ENCODE data around the gene PRPF6. TPM values are rescaled to one million over a fixed set of nuclear protein-coding genes. Genes with fewer than 3 reads are reported as not detected.

Gene PRPF6, protein sequence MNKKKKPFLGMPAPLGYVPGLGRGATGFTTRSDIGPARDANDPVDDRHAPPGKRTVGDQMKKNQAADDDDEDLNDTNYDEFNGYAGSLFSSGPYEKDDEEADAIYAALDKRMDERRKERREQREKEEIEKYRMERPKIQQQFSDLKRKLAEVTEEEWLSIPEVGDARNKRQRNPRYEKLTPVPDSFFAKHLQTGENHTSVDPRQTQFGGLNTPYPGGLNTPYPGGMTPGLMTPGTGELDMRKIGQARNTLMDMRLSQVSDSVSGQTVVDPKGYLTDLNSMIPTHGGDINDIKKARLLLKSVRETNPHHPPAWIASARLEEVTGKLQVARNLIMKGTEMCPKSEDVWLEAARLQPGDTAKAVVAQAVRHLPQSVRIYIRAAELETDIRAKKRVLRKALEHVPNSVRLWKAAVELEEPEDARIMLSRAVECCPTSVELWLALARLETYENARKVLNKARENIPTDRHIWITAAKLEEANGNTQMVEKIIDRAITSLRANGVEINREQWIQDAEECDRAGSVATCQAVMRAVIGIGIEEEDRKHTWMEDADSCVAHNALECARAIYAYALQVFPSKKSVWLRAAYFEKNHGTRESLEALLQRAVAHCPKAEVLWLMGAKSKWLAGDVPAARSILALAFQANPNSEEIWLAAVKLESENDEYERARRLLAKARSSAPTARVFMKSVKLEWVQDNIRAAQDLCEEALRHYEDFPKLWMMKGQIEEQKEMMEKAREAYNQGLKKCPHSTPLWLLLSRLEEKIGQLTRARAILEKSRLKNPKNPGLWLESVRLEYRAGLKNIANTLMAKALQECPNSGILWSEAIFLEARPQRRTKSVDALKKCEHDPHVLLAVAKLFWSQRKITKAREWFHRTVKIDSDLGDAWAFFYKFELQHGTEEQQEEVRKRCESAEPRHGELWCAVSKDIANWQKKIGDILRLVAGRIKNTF
- total RNA-seq, result 79.6 and 94.2 TPM in 2 replicates

DNA sequence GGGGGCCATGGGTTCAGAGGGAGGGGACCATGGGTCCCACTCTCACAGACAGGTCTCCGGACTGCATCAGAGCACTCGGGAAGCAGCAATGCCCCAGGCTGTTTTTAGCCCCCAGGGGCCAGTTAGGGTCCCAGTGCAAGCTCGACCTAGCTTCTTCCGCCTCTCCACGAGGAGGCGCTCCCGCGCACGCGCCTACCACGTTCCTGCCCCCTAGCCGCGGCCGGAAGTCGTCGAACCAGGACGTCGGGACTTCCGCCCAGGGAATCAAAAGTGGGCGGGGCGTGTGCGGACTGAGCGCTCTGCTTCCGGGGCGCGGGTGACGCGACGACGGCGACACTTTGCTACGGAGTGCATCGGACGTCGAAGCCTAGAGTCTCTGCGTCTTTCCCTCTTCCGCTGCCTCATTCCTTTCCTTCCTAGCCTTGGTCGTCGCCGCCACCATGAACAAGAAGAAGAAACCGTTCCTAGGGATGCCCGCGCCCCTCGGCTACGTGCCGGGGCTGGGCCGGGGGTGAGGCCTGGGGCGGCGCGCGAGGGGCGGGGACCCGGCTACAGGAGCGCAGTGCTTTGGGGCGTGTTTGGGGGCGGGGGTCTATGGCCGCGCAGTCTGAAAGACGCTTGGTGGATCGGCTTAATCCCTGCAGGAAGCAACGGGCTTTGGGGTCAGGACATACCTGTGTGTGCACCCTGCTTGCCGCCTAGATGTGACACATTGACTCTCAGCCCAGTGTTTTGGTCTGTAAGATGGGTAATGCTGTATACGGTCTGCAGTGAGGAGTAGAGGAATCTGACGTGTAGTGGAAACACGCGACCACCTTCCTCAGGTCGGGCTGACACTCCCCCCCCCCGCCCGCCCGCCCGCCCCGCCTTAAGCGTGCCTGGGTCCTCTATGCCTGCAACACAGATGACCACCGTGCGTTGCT lies at the start of gene PRPF6:
TSS of gene PRPF6 (plus strand) at position 327 of the 923 bp plus-strand sequence. CDS start at position 441, 114 bp downstream.
- DNase-seq, result peak; percentile 97

DNA sequence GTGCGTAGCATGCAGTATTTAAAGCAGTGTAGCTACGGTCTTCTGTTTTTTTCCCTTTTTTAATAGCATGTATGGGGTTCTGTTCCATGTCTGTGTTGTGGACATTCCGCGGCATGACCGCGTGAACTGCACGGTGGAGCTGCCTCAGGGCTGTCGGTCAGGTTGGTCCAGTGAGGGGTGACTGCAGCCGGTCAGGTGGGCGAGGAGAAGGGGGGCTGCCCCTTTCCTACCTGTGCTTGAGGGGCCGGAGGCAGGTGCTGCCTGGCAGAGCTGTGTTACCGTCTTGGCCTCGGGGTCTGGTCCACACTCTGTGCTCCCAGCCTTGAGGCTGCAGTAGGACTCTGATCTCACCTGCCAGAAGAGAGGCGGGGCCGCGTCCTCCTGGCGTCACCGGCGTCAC lies 49.2 kb upstream of the PRPF6 start:
- DNase-seq, result no peak

DNA sequence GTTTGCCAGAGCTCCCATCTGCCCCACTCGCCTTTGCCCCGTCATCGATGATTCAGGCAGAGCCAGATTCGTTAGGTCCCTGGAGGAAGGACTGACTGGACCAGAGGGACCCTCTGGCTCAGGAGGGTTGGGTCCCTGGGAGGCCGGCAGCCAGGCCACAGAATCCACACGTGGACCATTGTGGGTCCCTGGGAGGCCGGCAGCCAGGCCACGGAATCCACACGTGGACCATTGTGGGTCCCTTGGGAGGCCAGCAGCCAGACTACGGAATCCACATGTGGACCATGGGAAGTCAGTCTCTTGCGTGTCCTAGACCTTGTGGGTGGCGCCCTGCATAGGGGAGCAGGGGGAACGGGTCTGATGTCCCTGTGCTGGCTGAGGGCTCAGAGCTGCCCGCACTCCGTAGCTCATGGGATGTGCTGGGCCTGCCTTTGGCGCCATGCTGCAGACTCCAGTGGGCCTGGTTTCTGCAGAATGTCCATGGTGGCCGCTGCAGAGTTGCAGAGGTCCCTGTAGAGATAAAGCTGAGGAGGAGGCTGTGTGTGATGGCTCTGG lies 48.2 kb upstream of the PRPF6 start:
- no peak for DNase-seq

DNA sequence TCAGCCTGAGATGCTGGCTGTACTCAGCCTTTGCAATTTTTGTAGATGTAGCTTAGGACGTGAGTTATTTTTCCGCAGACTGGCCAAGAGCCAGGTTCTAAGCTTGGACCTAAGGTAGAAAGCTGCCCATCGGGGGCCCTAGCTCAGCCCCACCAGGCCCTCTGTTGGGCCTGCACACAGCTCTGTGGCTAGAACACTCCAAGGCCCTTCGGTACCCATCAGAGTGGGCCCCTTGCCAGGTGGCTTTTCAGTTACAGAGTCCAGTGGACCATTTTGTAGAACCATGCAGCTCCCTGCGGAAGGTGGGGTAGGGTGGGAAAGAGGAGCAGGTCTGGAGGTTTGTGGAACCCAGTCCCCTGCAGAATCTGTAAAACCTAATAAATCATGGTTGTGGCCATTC lies 47.3 kb upstream of the PRPF6 start:
- DNase-seq, result no peak

DNA sequence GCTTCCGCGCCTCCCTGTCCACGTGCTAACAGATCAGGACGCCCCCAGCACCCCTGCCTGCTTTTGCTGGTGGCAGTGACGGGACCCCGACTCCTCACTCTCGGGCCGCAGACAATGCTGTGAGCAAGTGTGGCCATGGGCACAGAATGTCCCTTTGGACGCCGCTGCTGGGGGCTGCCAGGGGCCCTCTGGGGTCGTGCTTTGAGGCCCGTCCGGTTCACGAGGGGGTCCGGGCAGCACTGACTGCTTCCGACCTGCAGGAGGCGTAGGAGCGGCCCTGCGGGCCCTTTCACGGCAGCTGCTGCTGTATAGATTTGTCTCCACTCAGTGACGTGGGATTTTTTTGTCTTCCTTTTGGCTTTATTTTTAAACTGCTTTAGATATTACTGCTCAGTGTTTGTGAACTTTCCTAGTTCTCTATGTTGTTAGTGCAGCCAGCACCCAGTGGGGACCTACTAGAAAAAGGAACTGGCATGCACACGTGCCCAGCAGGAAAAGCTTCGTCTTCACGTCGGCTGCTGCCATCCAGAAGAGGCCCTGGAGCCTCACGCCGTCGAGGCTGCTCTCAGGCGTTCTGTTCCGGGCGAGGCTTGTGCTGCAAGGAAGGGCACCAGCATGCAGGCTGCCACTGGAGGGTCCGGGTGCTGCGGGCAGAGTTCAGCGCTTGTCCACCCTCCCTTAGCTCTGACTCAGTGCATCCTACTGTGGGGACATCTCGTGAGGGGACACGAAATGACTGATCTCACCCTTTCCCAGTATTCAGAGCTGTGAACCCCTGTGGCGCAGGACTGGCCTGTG lies 46.5 kb upstream of the PRPF6 start:
- DNase-seq, result peak; percentile 36

DNA sequence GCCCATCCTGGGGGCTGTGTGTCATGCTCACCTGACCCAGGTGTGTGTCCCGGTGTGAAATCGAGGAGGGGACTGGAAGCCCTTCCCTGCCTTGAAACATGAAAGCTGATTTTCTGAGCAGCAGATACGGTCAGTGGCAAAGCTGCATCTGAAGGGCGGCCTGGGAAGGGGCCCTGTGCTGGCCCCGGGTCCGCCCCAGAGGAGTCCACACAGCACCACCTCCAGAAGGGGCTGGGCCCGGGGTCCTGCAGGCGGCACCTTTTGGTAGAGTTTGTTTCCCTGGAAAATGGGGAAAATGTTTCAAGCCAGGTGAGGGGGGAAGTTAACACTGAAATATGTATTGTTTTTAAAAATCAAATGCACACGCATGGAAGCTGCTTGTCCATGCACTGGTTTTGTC lies 45.5 kb upstream of the PRPF6 start:
- DNase-seq, result no peak

DNA sequence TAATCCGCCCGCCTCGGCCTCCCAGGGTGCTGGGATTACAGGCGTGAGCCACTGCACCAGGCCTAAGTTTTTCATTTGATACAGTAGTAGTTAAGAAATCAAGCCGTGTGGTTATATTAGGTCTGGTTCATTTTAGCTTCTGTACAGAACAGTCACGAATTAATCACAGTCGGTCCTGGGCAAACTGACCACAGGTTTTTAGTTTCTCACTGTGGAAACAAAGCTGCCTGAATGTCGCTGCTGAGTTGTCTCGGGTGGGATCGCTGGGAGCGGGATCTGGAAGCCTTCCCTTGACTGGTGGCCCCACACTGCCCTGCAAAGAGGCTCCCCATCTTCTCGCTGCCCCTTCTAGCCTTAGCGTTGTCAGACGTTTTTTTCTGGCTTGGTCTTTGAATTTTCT lies 43.3 kb upstream of the PRPF6 start:
- DNase-seq, result no peak

DNA sequence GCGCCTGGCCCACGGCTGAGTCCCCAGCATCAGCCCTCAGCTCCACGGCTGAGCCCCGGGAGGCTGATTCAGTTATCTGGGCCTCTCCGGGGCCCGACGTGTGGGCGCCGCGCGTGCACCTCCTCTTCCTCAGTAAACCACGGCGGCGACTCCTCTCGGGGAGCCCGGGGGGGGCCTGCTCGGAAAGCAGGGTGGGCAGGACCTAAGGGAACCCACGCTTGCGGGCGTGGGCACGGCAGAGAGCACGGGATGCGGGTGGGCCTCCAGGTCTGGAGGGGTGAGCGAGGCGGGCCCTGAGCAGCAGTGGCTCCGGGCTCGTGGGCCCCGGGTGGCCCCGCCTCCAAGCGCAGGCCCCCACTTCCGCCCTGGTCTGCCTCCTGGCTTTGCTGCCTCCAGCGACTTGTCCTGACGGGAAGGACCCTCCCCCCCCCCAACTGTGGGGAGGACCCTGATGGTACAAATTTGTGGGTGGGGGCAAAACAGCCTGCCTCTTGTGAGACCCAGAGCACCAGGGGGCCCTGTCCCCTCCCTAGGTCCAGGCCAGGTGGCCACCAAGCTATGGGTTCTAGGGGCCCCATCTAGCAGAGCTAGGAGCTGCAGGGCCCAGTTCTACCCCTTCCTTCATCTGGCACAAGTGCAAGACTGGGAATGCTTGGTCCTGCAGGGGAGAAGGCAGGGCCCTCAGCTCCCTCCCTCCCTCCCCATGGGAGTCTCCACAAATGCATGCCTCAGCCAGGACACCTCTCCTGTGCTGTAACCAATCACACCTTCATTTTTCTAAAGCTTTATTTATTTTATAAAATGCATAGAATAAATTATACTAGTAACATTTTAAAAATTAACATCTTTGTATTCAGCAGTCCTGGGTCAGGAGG lies 41.6 kb upstream of the PRPF6 start:
- DNase-seq, result no peak

DNA sequence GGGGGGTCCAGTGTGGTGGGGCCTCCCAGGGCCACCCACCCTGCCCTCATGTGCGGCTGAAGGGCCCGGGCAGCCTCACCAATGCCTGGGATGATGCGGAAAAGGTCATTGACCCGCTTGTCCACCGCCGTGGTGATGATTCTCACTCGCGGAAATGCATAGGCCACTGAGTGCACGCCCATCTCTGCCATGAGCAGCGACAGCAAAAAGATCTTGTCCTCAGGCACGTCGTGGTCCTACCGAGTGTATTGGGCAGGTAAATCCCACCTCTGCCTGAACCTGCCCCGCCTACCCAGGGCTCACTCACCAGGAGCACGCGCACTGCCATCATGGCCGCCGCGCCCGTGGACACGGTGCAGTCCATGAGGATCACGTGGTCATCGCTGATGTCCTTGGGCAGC lies 40.9 kb upstream of the PRPF6 start:
- no peak for DNase-seq

DNA sequence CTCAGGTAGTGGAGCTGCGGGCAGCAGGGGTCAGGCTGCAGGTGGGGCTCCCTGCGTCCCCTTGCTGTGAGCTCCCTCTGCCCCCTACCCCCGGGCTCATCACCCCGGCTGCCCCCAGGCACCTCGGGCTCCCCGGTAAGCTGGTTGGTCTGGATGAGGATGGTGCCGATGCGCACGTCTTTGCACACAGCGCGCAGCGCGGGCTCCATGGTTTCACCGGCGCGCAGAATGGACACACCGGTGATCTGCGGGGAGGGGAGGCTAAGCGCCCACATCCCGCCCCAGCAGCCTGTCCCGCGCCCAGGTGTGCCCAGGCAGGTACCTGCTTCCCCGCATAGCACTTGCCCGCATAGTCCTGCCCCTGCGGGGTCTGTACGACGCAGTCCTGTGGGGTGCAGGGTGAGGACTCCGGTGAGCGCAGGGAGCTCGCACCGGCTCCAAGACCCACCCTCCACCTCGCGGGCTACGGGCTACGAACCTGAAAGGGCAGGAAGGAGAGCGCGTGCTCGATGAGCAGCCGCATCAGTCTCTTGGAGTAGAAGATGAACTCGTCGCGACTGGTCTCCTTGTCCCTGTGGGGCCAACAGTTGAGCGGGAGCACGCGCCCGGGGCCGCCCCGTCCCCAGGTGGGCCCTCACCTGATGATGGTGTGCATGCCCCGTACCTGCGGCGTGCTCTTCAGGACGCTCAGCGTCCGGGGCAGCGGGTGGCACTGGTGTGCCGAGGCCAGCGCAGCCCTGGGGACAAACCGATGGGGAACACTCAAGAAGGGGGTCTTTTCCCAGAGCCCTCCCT lies 40.3 kb upstream of the PRPF6 start:
- no peak for DNase-seq

DNA sequence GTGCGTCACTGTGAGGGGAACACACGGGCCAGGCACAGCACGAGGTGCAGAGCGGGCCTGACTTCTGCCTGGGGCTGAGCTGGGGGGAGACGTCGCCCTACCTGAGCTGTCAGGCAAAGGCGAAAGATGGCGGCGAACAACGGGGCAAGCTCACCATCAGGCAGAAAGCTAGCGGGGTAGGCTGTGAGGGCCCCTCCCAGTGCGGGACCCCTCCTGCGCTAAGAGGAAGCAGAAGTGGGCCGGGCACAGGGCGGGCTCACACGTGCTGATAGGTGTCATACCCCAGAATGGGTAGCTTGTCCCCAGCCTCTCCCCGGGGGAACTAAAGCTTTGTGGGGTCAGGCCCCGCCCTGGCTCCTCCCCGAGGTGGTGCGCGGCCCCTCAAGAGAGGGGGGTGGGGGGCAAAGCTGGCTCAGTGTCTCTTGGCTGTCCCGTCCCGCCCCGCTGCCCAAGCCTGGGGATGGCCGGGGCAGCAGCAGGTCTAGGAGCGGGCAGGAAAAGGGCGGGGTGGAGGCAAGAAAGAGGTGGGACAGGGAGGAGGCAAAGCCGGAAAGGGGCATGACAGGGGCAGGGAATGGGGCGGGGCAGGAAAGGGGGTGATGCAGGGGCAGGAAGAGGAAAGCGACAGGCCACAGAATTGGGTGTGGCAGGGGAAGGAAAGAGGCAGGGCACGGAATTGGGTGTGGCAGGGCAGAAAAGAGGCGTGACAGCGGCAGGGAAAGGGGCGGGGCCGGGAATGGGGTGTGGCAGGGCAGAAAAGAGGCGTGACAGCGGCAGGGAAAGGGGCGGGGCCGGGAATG lies 39.5 kb upstream of the PRPF6 start:
- peak; percentile 49 for DNase-seq

DNA sequence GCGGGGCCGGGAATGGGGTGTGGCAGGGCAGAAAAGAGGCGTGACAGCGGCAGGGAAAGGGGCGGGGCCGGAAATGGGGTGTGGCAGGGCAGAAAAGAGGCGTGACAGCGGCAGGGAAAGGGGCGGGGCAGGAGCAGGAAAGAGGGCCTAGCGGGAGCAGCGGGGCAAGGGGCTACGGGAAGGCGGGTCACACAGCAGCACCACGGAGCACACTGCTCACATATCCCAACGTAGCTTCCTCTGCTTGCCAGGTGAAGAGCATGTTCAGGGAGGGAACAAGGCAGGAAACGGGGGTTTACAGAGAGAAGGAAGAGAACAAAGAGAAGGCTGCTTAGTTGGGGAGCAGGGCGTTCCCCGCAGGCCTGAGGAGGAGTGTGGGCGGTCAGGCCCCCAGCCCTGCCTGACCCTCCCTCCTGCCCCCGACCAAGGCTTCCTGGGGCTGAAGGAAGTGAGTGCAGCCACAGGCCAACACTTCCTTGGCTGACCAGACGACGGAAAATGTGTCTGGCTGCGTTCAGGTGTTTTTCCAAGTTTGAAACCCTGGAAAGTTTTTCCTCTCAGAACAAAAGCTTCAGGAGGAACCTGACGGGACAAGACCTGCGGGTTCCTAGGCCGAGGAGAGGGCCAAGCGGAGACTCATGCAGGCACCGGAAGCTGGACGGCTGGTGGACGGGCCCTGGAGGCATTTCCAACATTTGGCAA lies 38.5 kb upstream of the PRPF6 start:
- DNase-seq, result peak; percentile 57

DNA sequence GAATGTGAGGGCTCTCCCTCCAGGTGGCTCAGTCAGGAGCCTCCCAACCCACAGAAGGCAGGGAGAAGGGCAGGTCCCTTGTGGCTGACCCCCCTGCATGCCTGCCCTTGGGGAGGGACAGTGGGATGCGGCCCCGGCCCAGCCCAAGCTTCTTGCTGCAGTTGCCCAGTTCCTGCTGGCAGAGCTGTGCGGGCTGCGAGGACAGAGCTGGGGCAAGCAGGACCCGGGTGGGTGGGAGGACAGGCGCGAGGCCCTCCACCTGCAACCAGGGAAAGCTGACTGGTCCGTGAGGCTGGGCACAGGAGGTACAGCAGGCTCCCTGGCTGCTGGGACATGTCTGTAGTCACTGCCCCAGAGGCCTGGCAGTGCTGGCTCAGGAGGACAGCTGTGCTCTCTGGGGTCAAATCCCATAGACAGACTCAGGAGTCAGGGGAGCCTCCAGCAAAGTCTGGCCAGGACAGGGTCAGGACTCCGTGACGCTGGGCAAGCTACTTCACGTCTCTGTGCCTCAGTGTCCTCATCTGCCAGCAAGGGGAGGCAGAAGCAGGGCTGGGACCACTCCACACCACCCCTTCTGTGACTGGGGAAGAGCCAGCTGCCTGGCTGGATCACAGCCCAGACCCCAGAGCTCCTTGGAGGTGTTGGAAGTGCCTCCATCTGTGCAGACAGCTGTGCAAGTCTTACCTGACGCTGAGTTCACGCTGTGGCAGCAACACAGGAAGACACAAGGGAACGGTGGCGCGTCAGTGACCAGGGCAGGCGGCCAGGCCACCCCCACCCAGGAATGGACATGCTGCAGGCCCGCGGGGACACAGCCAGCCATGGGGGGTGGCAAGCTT lies 37.7 kb upstream of the PRPF6 start:
- DNase-seq, result no peak

DNA sequence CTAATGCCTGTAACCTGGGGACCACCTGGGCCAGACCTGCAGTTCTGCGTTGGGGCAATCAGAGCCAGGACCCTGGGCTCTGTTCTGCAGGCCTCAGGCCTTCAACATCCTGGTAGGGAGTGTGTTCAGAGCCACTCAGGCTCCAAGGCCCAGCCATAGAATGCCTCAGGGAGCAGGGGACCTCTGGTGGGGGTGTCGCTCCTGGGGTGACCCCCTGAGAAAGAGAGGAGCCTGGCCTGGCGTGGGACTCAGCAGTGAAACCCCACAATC lies 37.2 kb upstream of the PRPF6 start:
- no peak for DNase-seq

DNA sequence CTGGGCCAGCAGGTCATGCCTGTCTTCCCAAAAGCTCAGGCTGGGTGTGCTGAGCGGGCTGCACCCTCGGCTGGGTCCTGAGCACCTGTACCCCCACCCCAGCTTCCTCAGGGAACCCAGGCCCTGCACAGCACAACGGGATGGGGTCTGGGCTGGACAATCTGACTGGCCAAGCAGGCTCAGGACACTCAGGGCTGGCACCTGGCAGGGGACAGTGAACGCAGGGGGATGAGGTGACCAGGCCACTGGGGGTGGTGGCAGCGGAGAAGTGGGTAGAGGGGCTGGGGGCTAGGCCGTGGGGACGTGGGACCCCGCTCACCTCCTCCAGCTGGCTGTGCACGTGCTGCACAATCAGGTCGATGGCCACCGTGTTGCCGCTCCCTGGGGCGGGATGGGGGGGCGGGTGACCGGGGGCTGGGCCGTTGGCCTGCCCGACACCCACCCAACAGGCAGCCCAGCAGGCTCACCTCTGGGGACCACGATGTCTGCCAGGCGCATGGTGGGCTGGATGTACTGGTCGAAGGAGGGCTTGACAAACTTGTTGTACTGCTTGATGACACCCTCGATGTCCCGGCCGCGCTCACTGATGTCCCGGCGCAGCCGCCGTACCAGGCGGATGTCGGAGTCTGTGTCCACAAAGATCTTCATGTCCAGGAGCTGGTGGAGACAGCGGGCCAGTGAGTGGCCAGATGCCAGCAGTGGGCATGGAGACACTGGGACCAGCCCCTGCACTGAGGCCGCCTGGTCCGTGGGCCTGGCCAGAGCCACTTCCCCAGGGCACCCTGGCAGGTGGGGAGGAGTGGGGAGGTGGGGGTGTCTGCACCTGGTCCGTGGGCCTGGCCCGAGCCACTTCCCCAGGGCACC lies 36.6 kb upstream of the PRPF6 start:
- no peak for DNase-seq

DNA sequence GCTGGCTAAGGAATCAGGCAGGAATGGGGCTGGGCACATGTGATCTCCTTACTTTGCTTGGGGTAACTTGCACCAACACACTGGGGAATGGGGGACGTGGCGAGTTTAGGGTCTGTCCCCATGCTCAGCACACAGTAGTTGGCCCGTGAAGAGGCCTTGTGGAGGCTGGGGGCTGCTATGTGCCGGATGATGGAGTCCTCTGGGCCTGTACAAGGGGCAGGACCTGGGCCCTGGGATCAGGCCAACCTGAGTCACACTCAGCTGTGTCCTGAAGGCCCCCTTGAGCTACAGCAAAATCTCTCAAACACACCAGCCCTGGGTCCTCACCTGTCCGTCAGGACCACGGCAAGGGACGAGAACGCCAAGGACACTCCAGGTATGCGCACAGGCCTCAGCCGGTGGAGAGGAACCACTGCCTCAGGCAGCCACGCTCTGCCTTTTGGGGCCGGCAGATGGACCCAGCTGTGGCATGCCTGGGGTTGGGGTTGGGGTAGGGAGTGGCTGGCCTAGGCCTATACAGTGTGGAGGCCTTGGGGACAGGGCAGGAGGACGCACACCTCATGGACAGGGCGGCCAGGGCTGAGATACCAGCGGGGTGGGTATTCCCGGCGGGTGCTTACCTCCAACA lies 35.8 kb upstream of the PRPF6 start:
- no peak for DNase-seq

Data from dermis blood vessel endothelial cell (primary cell).